ENCODE results near the gene IARS1.
A peak's percentile ranks its signal among the peaks of the same experiment; 100 is the strongest.

The IARS1 gene

DNA sequence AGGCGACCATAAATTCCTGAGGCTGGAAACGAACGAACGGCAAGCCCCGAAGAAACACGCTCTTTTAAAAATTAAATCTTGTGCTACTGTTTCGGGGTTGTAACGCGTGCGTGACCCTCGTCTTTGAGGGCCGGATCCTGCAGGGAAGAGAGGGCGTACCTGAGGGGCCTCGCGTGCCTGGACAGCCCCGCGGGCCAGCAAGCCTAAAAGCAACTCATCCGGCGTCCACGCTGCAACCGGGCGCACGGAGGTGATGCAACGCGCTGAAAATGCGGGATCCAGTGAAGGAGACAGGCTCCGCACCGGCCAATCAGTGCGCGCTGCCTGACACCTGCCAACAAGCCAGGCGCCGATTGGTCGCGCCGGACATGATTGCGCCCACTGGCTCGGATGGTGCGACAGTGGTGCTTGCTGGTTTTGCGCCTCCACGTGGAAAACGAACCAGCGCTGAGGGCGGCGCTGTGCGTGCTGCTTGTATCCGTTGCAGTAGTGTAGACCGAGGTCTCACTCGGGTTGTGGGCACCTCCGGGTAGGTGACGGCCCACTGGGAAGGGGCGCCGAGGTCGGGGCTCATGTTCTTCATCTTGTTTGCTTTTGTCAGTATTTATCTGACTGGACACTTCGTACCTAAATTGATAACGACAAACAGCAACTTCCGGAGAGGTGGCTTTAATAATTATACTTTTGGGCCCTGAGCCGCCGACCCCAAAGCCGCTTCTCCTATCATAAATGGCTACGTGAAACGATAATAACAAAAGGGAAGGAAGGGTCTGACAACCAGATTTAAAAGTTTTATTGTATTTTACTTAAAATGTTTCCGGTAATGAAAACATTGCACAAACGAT, at the start of gene IARS1:
IARS1 (minus strand) TSS at position 246 of the 845 bp plus-strand sequence. CDS start 4,278 bp downstream, outside the sequence.
- DNase-seq, result peak; percentile 86

DNA sequence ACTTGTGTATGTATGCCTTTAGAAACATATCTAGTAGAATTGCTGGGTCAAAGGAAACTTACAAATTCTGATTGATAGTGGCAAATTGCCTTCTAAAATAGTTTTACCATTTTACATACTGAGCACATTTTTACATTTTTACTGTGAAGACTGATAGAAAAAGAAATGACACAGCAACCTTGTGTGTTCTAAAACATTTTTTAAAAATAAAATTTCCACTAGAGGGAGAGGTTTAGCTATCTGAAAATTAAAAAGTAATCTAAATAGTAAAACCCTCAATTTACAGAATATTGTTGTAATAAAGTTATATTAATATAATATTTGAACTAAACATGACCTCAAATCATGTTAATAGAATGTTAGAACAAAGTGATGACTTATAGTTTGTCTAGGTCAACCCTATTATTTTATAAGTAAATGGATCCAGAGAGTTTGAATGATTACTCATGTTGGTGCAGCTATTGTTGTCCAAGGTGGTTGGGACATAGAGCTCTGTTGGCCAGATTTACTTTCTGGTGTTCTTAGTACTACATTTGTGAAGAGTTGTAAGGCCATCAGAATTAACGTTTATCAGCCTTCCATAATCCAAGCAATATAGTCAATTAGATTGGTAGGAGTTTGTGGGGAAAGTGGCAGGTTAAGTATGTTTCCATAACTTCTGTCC, 49.5 kb upstream of the IARS1 start:
- DNase-seq, result no peak

DNA sequence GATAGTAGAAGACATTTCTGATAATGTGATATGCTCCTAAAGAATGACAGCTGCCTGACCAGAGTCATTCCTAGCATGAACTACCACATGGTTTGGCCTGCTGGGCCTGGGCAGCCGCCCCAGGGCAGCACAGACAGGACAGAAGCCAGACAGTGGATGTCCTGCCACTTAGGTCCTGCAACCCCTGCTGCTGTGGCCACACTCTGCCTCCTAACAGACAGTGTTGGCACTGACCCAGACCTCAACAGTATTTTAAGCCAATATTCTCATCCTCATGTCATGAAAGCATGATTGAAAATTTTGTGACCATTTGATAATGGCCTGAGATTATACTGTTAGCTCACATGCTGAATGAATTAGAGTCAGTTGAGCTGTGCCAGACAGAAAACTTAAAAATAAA, 48.1 kb upstream of the IARS1 start:
- DNase-seq, result no peak

DNA sequence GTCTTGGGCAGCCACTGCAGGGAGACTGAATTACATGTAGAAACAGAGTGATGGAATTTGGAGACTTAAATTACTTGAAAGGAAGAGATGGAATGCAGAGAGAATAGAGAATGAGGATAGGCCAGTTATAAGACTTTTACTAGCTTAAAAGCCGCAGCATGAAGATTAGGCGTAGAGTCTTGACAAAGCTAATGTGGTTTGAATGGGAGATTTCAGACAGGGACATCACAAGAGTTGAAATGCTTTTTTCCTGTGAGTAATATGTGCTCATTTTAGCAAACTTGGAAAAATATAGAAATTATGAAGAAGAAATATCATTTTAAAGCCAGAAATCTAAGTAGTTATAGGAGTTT, 39.8 kb upstream of the IARS1 start:
- no peak for DNase-seq

DNA sequence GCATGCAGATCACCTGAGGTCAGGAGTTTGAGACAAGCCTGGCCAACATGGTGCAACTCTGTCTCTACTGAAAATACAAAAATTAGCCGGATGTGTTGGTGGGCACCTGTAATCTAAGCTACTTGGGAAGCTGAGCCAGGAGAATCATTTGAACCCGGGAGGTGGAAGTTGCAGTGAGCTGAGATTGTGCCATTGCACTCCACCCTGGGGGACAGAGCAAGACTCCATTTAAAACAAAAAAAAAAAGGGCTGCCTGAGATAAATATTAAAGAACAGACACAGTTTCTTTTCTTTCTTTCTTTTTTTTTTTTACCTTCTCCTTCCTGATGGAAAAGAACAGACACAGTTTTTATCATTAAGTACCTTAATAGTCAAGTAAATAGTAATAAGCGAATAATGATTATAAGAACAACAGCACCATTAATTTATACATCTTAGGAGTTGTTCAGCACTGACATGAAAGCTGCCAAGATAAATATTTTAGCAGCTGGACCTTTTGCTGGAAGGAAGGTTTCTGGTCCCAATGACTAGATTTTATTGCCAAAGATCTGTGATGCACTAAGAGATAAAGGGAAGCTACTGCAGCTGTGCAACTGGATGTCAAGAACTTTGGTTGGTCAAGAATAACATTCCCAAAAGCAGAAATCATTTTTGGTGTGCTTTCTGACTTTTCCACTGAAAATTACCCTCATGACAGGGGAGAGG, 39.2 kb upstream of the IARS1 start:
- no peak for DNase-seq

DNA sequence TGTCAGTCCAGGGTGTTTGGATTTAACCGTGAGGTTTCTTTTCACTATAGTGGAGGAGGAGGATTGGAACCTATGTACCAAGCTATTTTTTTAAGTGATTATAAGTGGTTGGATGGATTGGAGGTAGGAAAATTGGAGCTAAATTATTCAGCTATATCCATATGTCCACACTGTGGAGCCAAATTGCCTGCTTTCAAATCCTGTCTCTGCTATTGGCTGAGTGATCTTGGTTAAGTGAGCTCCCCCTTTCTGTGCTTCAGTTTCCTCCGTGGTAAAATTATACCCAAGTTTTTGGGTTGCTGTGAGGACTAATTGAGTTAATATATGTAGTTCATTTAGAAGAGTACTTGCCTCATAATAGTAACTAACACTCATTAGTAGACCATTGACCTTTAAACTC, 34.7 kb upstream of the IARS1 start:
- DNase-seq, result no peak

DNA sequence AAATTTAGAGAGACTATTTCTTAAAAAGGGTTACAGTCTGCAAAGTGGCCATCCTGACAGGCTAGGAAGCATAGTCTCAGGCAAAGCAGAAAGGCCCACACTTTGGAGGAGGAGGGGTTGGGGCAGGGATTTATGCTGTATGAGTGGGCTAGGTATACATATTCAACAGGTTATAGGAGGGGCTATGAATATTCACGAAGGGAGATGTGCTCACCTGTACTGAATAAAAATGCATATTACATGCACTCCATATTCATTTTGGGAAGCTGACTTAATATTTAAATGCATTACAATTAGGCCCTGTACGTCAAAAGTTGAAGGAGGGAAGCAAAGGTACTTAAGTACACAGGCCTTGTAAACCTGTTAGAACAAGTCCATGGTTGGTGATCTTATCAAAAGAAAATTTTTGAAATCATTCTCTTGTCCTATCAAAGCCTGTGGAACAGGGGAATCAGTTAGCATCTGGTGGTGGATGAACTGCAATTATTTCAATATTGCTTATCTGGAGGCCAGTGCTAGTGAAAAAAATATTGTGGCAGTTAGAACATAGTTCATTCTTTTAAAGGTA, 33.9 kb upstream of the IARS1 start:
- no peak for DNase-seq

DNA sequence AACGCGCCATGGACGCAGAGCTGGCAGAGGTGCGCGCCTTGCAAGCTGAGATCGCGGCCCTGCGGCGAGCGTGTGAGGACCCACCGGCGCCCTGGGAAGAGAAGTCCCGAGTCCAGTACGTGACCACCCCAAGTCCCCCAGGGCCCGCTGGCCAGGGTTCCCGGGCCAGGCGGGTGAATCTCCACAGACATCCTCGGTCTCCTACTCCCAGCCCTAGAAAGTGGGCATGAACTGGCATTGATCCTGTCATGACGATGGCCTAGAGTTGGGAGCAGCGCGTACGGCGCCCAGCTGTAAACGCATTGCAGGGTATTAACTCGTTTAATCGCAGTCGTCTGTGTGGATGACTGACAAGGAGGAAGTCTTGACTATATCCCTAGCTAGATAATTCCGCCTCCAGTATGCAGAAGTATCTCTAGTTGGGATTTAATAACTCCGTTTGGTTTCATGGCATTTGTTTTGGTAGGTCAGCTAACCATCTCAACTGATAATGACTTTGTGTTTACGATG, 32.5 kb upstream of the IARS1 start:
- no peak for DNase-seq

DNA sequence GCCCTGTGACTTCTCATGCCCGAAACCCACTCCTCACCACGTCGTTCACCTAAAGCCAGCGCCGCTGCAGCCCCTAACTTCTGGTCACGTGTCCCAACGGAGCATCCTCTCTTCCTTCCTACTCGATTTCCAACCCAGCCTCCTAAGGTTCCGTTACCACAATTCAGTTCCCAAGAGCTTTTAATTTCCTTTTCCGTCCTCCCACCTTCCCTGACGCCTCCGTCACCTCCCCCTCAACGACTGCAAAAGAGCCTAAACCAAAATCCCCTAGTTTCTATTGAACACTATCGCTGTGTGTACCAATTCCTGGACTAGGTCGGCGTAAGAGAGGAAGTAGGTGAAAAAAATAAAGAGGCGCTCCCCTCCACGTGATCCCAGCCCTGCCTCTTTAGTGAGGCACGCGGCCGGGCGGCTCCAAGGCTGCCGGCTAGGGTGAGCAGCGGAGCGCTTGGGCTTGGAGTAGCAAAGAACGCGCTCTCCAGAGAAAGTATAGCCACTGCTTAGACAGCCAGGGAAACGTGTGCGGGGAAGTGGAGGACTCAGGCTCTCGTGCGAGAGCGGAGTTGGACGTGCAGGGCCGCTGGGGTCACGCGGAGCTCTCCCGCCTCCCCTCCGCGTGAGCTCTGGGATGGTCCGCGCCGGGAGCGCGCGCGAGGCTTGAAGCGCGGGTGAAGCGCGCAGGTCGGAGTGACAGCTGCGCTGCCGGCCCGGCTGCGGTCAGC, 31.9 kb upstream of the IARS1 start, which contains the start of the genes CENPP and NOL8:
CENPP (plus strand) TSS at position 685 of the 722 bp plus-strand sequence.
NOL8 (minus strand) TSS at position 82 of the 722 bp plus-strand sequence. CDS start 1,189 bp downstream, outside the sequence.
- DNase-seq, result peak; percentile 31

DNA sequence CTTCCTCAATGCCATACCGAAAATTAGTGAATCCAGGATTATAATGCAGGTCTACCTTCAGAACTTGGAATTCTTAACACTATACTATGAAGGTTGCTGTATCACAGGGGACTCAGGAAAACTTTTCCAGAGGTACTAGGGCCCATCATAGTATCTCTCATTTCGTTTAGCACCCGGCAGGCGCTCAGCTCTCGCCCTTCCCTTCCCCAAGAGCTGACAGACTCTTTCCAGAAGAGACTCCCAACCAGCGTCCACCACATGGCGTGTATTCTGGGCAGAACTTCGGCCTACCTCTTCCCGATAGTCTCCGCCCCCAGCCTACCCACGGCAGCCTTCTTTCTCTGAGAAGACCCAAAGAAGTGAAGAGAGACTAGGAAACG, 31.4 kb upstream of the IARS1 start:
- DNase-seq, result no peak

DNA sequence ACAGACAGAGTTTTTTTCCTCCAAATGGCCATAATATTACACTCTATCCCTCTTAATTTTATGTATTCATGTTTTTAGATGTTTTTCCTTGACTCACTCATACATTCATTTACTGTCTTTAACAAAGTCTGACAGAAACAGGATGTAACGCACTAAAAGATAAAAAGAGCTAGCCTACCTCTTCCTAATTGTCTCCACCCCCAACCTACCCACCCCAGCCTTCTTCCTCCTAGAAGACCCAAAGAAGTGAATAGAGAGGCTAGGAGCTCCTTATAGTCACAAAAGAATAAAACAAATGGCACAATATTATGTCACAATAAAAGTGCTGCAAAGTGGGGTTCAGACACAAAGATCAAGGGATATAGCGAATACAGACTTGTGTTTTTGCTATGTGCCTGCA, 30.9 kb upstream of the IARS1 start:
- no peak for DNase-seq

DNA sequence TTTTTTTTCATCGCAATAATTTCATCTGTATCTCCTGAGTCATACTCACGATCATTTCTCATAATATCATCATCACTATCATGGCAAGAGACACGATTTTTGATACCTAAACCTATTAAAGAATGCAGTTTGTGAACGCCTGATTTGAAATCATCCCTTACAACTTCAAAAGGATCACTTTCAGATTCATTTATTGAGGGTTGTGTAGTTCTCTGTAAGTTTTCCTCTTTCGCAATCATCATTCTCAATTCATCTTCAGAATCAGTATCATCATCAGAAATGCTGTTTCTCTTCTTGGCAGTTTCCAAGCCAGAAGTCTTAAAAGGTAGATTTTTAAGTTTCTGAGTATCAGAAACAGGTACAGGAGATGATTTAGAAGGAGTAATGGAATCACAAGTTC, 22.0 kb upstream of the IARS1 start:
- no peak for DNase-seq

DNA sequence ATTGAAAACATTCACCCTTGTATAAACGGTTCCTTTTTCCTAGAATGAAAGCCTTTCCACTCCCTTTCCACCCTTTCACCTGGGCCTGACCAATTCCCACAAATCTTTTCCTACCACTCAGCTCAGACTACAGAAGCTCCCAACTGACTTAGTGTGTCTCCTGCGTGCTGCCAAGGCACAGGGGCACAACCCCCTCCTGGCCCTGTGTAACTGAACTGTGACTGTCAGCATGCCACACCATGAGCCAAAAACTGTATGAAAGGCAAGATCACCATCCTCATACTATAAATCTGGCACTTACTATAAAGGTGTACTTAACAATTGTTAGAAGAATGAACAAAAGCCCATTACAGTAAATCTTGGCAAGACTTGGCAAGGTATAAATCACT, 20.1 kb upstream of the IARS1 start:
- no peak for DNase-seq

DNA sequence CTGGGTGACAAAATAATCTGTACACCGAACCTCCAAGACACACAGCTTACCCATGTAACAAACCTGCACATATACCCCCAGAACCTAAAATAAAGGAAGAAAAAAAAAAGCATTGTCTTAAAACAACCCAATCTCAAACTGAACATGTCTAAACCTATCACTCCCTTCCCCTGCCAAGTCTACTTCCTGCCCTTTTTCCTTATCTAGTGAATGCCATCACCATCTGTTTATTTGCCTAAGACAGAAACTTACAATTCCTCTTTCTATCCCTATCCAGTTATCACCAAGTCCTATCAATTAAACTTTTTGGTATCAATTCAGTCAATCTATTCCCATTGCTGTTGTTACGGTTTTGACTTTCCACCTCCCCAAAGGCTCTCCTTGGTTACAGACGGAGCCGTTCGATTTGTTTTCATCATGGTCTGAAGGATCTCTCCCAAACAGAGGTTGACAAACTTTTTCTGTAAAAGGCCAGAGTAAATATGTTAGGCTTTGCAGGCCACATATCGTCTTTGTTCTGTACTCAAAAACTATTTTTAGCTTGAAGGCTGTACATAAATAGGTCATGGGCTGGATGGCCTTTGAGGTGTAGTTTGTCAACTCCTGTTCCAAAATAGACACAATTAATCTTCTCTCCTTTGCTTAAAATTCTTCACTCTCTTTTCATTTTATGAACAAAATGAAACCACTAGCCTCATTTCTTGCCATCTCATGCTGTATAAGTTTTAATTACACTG, 19.6 kb upstream of the IARS1 start:
- no peak for DNase-seq

DNA sequence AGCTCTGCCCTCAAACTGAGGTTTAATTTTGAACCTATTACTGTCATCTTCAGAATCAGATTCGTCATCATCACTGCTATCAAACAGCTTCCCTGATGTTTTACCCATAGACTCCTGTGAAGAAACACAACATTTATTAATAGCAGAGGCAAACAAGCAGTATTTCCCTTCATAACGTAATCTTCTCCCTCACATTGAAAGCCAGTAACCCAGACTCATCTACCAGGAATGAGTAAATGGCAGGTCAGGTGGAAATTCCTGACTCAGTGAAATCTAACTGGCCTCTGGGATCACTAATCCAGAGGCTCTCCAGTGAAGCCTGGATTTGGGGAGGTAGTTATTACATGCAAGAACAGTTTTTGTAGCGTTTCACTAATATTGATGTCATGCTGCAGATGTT, 17.1 kb upstream of the IARS1 start:
- DNase-seq, result no peak

DNA sequence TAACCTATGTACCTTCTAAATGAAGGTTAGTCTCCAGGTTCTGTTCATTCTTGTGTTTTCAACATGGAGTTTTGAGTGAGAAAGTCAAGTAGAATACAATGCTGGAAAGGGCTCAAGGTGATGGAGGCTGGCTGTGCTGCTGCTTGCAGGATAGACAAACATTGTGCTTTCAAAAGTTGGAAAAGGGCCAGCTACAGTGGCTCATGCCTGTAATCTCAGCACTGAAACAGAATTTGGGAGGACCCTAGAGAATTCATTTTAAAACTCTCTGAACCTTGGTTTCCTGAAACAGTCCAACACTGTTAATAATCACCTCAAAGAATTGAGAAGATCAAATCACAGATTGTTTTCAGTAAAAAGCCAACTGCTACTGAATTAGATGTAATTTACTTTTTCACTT, 15.4 kb upstream of the IARS1 start:
- DNase-seq, result no peak

DNA sequence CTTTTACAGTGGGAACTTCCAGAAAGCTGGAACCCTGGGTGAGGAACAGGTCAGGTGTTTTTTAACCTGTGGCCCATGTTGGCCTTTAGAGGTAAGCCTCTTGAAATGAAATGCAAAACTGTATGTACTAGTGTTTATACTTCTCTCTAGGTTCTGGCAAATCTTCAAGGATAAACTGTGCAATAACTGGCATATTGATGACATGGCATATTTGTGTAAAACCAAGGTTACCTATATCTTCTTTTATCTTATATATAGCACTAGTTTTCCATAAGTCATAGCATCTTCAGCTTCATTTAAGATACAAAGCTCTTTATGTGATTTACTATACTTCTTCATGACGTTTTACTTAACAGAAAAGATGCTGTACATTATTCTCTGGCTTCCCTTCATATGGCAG, 7.4 kb upstream of the IARS1 start:
- DNase-seq, result no peak

DNA sequence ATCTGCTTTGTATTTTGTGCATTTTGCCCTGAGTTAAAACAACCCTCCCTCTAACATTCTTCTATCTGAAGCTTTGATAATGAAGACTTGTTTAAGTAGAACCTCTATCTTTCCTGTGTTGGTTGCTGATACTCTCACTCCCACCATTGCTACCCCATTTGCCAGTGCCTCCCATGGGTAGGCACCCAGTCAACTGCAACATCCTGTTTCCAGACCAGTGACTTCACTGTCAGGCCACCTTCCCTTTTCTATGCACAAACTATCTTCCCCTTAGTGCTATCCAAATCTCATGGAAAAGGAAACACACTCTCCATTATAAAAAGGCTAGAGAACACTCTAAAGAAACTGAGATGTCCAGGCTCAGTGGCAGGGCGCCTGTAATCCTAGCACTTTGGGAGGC, 5.6 kb upstream of the IARS1 start:
- no peak for DNase-seq

DNA sequence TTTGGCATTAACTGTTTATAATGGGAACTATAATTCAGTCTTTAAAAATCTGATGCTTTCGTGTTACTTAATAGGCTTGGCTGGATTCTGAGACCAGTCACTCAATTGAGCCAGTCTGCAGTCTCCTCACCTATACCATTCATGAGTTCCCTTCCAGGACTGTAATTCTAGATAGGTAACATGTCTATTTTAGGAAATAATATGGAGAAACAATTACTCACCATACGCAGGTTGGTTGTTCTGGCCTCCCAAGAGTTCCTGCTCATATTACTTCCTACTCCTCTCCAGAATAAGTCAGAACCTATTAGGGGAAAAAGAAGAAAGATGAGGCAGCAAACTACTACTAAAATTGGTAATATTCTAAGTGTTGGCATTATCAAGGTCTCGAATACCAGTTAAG, 4.5 kb upstream of the IARS1 start:
- DNase-seq, result no peak

DNA sequence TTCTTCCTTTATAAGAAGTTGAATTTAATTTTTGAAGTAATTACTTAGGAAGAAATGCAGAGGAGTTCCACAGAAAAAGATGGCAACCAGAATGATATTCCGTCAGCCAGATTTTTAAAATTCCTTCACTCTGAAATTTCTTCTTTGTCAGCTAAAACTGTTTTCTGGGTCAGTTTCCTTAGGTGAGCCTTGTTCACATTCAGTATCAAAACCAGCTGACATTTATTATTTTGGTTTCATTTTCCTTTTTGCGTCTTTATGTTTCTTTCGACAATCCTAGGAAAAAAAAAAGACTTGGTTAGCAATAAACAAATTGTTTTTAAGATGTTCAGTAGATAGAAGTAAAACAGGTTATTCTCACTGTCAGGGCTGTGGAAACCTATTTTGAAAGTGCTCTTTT, 4.1 kb upstream of the IARS1 start:
- no peak for DNase-seq

DNA sequence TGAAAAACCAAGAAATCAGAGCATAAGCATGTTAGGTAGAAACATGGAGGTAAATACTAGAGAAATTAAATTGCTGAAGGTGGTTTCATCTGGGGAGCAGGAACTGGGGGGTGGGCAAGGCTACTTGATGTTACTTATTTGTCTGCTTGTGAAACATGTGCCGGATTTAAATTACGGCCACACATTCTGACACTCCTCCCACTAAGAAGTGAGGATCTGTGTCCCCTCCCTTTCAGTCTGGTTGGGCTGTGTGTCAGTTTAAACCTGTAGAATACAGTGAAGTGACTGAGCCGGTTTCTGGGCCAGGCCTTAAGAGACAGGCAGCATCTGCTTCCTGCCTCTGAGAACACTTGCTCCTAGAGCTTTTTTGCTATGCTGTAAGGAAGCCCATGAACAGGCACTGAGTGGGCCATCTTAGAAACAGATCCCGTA, 2.3 kb upstream of the IARS1 start:
- no peak for DNase-seq

Data from GOT3 (cell line).